Gastroesophageal sphincter (tissue), 3 donors: Measurements from ENCODE around the gene RAB14.
"Not testable (repeated sequence)": the region's sequence is repeated elsewhere in the genome, so short reads cannot be mapped to it uniquely, and the experiment has no call there.

Experiments
- EP300 ChIP-seq: sonication (generic); formaldehyde crosslinking; IDR thresholded peaks from one replicate; pipeline ENCODE4 v1.6.1; 2017; ENCODE audit warnings: antibody characterized with exemption, mild to moderate bottlenecking
- POLR2A ChIP-seq, 2 donors: fragments of 450-650 bp; IDR thresholded peaks; one replicate each; pipeline ENCODE4 v1.6.1; 2017; ENCODE audit warnings: antibody characterized with exemption in 2 of 2, mild to moderate bottlenecking in 2 of 2, moderate library complexity in 1 of 2
- POLR2AphosphoS5 ChIP-seq: sonication (generic); formaldehyde crosslinking; IDR thresholded peaks from one replicate; pipeline ENCODE4 v1.6.1; 2017; ENCODE audit warnings: antibody characterized with exemption
- TF ChIP-seq, protein P1 (sequence below), 4 experiments: fragments of 200-600 bp in 2 of 4; fragments of 450-650 bp in 2 of 4; sonication (generic) in 1 of 4; IDR thresholded peaks; one replicate each; pipeline ENCODE4 v1.5.1; 2017 to 2019; ENCODE audit warnings: antibody characterized with exemption in 4 of 4, mild to moderate bottlenecking in 2 of 4, moderate library complexity in 2 of 4

DNA sequence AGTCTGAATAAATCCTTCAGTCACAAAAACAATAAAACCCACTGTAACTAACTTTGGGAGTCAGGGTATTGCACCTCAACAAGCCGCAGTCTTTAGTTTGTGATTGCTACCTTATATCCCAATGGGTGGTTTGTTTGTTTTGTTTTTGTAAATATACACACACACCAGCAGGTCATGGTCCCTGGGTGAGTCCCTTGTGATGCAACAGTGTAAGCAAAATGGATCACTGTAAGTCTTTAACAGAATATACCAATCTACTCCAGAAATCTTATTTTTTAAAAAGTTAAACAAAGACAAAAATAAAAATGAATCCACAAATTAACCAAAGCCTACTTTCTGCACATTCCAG is 22.3 kb downstream of the RAB14 start:
- TF ChIP-seq, protein P1, sequence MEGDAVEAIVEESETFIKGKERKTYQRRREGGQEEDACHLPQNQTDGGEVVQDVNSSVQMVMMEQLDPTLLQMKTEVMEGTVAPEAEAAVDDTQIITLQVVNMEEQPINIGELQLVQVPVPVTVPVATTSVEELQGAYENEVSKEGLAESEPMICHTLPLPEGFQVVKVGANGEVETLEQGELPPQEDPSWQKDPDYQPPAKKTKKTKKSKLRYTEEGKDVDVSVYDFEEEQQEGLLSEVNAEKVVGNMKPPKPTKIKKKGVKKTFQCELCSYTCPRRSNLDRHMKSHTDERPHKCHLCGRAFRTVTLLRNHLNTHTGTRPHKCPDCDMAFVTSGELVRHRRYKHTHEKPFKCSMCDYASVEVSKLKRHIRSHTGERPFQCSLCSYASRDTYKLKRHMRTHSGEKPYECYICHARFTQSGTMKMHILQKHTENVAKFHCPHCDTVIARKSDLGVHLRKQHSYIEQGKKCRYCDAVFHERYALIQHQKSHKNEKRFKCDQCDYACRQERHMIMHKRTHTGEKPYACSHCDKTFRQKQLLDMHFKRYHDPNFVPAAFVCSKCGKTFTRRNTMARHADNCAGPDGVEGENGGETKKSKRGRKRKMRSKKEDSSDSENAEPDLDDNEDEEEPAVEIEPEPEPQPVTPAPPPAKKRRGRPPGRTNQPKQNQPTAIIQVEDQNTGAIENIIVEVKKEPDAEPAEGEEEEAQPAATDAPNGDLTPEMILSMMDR (IDR thresholded peaks at IDR 0.05), result not testable (repeated sequence)
- TF ChIP-seq POLR2AphosphoS5; POLR2A (IDR thresholded peaks at IDR 0.05); EP300: not testable (repeated sequence)
